HTERT RPE-1 (cell line): ENCODE measurements around the gene LRTM2.

Experiments
- in situ Hi-C: fragments of 300-500 bp; cut with MboI; formaldehyde crosslinking; loops from 4 replicates; pipeline ENCODE4 v1.14.3; 2020; ENCODE audit warnings: low sequenced_read_pairs

LRTM2 gene

DNA sequence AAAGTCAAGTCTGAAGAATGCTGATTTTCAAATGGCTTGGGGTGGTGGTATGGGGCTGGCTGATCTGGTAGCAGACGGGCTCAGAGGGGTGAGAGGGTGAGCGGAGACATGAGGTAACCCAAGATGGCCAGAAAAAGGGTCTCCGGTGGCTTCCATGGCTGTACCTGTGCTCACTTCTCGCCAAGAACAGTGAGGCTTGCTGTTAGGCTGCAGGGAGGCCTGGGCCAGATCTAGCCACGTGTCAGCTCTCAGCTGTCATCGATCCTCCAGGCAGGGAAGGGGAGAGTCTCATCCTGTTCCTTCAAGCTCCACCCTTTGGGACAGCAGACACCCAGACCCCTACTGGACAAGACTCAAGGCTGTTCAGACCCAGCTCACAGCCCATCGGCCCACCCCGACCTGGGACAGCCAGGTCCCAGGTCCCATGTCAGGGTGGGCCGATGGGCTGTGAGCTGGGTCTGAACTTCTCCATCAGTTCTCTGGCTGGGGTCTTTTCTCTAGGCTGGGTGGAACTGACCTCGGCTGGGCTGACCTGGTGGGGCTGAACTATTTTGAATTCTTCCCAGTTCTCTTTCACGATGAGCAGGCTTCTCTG, 9.0 kb downstream of the LRTM2 start:
- in situ Hi-C loops, result no loop called here

DNA sequence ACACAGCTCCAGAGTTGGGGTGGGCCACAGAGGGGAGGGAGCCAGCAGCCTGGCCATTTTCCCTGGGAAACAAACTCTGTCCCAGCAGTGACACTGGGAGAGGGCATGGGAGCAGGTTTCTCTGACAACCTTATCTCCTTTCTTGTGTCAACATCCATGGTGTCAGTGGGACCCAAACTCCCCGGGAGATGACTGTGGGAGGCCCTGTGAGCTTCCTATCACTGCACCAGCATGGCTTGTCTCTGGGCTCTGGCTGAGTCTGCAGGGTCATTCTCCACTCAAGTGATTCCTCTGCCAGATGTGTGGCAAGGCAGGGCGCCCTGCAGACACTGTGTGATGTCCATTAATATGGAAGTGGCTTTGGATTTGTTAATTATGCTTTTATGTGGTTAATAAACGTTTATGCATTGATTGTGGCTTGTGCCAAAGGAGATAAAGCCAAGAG, 10.1 kb downstream of the LRTM2 start:
- in situ Hi-C loops, result no loop called here

DNA sequence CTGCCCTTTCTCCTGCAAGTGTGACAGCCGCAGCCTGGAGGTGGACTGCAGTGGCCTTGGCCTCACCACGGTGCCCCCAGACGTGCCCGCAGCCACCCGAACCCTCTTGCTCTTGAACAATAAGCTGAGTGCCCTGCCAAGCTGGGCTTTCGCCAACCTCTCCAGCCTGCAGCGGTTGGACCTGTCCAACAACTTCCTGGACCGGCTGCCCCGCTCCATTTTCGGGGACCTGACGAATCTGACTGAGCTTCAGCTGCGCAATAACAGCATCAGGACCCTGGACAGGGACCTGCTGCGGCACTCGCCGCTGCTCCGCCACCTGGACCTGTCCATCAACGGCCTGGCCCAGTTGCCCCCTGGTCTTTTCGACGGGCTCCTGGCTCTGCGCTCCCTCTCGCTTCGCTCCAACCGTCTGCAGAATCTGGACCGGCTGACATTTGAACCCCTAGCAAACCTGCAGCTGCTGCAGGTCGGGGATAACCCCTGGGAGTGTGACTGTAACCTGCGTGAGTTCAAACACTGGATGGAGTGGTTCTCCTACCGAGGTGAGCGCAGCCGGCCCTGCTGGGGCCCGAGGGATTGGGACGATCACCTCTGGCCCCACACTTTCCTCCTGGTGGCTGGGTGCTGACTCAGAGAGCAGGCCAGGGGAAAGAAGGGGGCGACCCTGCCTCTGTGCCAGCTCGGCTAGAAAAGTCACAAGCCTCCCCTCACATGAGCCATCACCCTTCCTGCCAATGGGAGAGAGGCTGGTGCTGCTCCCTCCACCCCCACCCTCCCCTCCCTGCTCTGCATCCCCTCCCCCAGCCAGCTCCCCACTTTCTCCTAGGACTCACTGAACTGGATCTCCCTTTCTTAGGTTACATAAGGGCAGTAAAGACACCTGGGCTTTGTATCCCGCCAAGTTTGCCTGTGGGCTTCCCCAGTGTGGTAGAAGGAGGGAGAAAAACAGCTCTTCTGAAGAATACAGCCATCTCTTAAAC, 10.9 kb downstream of the LRTM2 start:
- in situ Hi-C loops, result no loop called here

DNA sequence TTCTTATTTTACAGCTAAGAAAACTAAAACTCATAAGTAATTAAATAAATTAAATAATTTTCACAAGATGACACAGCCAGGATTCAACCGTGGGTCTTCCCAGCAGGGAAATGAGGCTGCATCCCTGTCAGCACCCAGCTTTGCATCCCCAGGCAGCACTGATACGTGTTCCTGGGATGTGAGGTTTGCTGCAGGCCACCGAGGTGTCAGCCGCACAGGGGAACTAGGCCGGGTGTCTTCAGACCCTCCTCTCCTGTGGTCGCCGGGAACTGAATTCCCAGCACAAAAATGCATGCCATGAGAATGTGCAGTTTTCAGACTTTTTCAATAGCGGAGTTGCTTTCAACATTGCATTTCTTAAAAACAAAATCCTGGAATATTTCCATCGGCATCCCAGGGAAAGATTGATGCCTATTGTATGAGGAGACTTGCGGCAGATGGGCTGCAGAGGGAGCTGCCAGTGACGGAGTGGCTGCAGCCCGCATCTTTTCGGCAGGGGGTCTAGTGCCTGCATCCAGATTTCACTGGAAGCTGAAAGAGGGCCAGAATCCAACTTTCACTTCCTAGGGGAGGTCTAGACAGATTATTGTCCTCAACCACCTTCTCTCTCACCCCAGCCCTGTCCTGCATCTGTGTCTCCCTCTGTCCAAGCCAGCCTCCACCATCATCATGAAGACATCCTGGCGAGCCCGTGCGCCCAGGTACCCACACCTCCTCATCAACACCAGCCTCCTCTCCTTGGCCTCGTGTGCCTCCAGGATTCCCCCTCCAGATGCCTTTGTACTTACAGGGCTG, 12.6 kb downstream of the LRTM2 start:
- in situ Hi-C loops, result no loop called here

DNA sequence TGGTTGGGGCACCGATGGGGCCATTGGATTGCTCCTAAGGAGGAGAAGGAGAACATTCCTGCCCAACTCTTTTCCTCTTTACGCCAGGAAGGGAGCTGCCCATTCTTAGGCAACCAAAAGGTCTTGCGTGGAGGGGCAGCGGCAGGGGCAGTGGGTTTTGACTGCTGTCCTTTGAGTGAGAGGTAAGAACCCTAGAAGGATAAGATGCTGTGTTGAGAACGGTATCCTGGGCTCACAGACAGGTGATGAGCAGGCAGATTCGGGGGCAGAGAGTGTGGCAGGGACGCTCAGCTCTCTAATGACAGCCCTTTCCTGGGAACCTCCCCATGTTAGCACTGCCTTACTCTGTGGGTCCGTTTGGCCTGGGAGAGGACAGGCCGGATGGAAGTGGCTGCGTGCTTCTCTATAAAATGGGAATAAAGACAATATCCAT, 13.2 kb downstream of the LRTM2 start:
- in situ Hi-C loops, result no loop called here

DNA sequence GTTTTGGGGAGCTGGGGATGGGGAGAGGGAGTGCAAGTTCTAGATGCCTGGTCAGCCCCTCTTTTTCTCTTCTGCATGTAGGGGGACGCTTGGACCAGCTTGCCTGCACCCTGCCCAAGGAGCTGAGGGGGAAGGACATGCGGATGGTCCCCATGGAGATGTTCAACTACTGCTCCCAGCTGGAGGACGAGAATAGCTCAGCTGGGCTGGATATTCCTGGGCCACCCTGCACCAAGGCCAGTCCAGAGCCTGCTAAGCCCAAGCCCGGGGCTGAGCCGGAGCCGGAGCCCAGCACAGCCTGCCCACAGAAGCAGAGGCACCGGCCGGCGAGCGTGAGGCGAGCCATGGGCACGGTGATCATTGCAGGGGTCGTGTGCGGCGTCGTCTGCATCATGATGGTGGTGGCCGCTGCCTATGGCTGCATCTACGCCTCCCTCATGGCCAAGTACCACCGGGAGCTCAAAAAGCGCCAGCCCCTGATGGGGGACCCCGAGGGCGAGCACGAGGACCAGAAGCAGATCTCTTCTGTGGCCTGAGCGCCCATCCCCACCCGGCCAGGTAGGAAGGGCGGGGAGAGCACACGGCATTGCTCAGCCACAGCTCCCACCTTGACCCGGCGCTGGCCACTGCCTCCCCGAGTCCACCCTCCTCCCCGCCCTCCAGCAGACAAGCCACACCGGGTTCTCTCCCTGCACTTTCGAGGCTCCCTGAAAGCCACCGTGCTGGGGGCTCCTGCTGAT, 14.0 kb downstream of the LRTM2 start:
- in situ Hi-C loops, result no loop called here

DNA sequence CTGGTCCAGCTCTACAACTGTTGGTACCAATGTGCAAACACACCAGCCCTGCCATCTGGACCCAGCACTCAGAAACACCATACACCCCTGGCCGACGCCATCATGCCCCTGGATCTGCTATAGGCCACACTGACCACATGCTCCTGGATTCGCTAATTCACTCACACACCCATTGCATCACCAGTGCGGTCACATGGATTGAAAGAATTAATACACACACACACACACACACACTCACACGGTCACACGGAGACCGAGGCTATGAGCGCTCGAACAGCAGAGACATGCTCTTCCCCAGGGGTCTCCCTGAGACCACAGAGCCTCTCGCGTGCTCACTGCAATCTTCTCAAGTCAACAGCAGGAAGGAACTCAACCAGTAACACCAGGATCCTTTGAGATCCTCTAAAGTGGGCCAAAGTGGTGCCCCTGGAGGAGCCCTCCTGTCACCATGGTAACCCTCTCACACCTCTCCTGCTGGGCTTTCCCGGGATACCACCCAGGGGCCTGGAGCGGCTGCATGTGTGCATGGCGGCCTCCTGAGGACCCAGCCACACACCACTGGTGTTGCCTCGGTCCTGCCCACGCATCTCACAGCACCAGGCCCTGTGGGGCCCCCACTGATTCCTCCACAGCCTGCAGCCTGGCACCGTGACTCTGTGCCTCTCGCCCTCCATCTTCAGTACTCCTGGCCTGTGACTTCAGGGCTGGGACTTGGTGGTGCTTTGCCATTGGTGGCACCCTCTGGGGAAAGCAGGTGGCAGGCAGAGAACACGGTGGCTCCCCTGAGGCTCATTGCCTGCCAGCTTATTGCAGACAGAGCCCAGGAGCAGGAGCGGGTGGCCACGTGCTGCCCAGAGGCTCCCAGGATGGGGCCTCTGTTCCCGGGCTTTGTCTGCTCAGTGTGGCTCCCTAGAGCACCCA, 15.1 kb downstream of the LRTM2 start:
- in situ Hi-C loops, result no loop called here

DNA sequence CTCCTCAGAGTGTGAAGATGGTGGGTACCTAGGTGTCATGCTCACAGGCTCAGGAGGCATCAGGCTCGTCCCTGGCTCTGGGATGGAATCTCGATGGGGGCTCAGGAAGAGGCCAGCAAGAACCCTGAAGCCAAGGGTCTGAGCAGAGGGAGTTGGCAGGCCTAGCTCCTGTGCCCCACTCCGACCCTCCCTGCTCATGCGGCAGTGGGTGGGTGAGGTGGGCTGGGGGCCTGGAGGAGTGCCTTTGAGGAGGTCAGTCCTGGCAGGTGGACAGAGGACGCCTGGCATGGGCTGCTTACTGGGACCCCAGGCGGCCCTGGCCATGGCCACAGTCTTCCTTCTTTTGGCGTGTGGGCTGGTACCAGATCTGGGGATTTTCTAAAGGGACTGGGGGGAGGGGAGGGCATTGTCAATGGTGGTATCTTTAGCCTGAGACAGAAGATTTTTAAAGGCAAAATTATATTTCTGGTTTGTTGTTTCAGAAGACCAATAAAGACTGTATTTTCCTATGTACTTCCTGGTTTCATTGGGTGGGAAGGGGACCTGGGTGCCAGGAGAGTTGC, 16.0 kb downstream of the LRTM2 start:
- in situ Hi-C loops, result no loop called here

DNA sequence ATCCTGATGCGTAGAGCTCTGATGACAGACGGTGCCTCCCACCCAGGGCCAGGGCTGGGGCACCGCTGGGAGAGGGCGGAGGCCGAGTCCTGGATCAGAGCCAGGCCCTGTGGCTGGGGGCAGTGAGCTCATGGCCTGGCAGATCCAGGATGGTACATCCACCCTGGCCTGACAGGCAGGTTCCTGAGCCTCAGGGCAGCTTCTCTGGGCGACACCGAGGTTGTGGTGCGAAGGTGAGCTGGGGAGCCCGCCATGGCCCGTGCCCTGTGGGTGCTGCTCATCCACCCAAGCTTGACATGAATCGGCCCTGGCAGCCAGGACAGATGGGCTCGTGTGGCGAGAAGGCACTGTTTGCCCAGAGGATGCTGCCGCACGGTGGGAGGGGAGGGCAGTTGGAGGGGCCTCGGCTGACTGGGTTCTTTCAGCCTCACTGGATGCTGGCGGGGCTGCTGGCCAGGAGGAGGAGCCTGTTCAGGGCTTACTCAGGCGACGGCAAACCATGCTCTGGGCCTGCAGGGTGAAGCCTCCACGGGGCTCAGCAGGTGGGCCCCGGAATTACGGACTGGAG, 16.6 kb downstream of the LRTM2 start:
- in situ Hi-C loops, result no loop called here

DNA sequence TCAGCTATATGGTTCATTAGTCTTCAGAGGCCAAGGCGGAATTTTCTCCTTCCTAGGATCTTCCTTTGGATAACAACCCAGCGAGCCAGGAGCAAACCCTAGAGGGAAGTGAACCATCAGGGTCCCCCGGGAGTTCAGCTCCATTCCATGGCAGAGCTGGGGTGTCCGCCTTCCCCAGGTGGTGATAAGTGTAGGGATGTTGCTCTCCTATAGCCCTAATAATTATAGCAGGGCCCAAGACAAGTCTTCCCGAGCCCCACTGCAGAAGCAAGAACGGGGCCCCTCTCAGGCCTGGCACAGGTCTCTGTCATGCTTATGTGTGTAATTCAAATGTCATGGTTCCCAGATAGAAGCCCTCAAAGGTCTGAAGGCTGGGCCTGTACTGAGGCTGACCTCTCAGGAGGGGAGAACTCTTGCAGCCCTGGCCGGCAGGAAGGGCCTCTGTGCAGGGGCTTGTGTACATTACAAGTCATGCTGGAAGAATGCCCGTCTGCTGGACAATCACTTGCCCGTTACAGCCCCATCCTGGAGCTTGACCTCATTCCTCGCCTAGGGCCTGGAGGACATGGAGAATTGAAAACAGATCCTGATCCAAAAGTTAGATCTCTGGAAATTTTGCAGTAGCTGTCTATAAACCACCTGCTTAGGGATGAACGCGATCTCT, 17.3 kb downstream of the LRTM2 start:
- in situ Hi-C loops, result no loop called here

DNA sequence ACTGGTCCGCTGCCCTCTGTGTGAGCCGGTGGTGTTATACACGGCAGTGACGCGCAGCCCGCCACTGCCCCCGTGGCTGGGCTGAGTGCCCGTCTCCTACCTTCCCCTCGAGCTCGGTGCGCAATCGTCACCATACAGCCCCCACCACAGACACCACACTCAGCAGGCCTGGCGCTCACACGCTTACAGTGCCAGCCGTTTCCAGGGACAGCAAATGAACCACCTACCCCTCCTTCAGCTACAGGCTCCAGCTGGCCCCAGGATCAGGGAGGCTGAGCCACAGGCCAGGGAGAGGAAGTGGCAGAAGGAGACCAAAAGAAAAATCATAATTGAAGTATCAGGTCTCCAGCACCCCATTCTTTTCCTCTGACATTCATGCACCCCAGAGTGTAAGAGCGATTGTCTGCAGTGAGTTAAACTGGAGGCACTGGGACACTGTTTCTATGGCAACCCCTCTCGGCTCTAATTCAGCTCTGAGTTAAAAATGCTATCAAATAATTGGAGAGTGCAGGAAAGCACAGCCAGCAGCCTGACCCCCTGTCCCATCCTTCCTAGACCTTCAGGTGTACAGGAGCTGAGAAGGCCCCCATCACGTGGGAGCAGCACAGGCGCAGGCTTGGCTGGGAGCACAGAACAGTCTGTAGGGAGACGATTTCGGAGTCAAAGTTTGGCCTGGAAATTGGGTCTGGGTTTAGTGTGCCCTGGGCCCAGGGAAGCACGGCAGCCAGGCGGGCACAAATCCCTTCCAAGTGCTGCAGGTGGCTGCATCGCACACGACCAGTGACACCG, 18.0 kb downstream of the LRTM2 start:
- in situ Hi-C loops, result no loop called here

DNA sequence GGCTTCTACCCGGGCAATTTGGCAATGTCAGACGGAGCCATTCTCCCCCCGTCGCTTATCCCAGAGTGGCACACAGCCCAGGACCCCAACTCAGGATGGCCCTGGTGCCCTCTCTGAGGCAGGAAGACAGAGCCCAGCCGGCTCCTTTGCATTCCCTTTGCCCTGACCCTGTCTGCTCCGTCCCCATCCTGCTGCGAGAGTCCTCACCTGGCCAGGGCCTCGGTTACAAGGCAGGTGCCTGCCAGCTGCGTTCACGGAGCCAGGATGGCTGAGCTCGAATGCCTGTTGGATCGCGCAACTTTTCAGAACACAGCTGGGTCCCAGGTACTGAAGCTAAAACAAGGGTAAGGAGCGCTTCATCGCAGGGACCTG, 18.6 kb downstream of the LRTM2 start:
- in situ Hi-C loops, result no loop called here

DNA sequence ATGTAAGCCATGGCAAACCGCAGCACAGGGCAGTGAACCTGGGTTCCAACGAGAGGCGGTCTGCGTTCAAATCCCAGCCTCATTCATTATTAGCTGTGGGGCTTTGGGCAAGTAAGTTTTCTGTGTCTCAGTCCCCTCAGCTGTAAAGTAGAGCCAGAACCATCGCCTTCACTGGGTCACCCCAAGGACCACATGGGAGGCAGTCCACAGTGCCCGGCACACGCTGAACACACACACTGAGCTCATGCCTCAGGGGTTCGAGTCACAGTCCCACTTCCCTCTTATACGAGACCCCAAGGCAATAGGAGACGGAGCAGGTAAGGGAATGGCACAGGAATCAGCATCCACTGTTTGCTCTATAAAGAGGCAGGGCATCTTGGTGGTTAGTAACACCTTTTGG, 19.1 kb downstream of the LRTM2 start:
- in situ Hi-C loops, result no loop called here

DNA sequence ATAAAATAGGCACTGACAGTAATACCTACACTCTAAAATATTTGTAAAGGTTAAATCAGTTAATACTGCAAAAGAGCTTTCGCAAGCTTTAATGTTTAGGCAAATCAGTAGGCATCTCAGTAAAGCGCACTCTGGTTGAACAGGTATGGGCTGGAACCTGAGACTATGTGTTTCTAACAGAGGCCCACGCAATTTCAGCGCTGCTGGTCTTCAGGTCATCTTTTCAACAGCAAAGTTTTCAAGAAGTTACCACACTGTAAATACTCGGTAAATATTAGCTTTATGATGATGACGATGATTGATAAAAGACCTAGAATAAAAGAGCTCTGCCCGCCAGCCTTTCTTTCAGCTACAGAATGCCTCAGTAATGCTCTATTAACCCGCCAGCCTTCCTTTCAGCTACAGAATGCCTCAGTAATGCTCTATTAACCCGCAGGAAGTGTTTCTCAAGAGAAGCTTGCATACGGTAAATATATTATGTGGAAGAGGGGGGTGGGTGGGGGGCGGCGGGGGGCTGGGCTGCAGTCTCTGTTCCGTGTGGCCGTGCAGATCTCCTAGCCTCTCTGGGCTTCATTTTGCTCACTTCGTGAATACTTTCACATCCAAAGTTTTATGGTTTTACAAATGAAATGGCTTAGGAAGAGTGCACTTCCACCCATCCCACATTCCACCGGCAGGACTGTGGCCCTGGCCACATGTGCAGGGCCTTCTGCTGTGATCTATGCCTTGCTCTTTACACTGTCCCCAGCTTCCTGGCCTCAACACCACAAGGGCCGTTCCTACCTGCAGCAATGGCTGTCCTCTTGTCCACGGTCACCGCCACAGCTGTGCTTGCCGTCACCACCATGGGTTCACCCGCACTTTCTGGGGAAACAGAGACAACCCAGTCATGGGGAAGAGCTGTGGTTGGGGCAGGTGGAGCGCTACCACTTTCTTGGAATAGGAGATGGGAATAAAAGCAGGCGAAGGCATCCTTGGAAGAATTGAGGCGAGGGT, 19.9 kb downstream of the LRTM2 start:
- in situ Hi-C loops, result no loop called here

DNA sequence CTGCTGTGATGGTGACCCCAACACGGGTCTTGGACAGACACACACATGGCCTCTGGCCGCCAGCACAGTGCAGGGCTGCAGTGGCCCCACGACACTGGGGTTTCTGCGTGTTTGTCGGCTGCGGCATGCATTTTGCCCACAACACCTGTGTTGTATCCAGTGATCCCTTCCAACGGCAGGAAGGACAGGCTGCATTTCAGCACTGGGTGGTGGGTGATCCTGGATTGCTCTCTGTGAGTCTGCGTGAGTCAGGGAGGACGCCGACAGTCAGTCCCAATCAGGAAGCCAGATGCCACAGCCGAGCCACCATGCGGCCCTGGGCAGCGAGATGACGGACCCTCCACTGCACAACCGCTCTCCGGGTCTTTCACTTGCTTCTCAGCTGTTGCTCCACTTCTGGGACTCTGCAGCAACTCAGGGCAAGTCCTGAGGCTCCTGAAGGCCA, 20.6 kb downstream of the LRTM2 start:
- in situ Hi-C loops, result no loop called here

DNA sequence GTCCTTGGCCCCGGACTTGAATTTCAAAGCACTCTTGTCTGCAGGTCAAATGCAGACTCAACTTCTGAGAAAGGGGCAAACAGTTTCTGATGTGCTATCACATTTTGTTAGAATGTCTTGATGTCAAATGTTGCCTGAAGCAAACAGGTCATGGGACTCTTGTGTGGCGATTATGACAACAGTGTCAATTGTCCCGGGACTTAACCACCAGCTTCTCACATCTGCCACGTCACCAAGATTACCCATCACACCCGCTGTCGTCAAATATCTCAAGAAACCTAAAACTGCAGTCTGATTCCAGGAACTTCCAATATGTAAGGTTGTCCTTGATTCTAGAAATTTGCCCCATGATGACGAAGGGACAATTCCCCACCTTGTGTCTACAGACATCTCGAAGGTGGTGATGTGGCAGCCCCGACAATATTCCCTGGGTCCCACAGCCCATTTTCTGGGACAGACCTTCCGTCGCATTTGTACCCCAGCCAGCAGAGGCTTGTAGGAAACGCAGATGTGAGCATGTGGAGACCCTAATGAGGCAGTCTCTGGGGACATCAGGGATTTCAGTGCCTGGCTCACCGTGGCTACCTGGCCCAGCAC, 21.3 kb downstream of the LRTM2 start:
- in situ Hi-C loops, result no loop called here
